DLD1 (cell line): ENCODE measurements around the gene REPIN1.

Source experiments
- in situ Hi-C: cut with HindIII; loops from 2 replicates; pipeline ENCODE4 v1.10.0; 2017; ENCODE audit warnings: low sequenced_read_pairs

REPIN1 gene

GRCh38 chr7:150368096-150368883 is at the start of gene REPIN1:
Gene REPIN1 (plus strand): TSS chr7:150368822. CDS start chr7:150369712, 890 bp downstream.
- in situ Hi-C loops = no loop called here

GRCh38 chr7:150321788-150322113 is 46.9 kb upstream of the REPIN1 start:
- in situ Hi-C loops = no loop called here

DNA sequence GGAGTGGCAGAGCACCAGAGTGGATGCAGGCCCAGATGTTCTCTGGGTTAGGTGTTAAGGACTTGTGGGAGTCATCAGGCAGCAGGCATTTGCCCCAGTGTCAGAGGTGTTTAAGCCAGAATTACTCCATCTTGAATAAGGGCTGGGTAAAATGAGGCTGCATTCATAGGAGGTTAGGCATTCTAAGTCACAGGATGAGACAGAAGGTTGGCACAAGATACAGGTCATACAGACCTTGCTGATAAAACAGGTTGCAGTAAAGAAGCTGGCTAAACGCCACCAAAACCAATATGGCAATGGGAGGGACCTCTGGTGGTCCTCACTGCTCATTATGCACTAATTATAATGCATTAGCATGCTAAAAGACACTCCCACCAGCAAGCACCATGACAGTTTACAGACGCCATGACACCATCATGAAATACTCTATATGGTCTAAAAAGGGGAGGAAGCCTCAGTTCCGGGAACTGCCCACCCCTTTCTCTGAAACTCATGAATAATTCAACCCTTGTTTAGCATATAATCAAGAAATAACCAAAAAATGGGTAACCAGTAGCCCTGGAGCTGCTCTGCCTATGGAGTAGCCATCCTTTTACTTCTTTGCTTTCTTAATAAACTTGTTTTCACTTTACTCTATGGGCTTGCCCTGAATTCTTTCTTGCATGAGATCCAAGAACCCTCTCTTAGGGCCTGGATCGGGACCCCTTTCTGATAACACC is 46.3 kb upstream of the REPIN1 start:
- in situ Hi-C loops = no loop called here

DNA sequence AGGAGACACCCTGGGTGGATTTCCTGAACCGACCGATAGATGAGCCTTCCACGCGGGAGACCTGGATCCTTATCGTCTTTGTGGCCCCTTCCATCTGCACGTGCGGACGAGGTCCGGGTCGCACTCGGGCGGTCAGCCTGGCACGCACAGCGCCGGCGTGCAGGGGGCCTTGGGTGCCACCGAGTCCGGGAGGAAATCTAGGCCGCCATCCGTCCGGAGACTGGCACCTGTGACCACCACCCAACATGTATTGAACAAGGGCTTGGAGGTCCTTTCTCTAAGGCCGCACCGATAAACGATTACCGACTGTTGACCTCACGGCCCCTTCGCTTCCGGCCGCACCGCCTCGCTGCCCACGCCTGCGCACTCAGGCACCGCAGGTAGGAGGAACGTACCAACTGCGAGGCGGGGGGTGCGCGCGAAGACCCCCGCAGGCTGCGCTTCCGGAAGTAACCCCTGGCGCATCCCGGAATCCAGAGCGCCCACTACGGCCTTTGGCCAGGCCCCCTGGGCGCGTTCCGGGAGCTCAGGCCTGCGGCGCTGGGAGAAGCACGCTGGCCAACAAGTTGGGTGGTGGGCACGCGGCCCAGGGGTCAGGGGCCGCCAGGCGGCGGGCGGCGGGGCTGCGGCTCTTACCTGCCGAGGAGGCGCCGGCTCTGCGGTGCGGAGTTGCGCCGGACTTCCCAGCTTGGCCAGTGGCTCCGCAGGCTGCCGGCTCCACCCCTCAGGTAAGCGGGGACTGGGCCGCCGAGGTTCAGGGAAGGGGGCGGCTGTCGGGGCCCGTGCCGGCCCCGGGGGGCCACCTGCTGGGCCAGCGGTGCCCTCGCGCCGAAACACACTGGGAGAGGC is 45.6 kb upstream of the REPIN1 start, which contains the start of the genes ACTR3C and LRRC61:
TSS of gene ACTR3C (minus strand) at position 713 of the 849 bp plus-strand sequence. CDS start 28,249 bp downstream, outside the sequence.
TSS of gene LRRC61 (plus strand) at position 523 of the 849 bp plus-strand sequence. CDS start 13,507 bp downstream, outside the sequence.
- in situ Hi-C loops = no loop called here

- in situ Hi-C loops = no loop called here
Measured at GRCh38 chr7:150323682-150324372, 44.8 kb upstream of the REPIN1 start.

GRCh38 chr7:150324373-150324961 is 44.2 kb upstream of the REPIN1 start:
- in situ Hi-C loops = no loop called here

DNA sequence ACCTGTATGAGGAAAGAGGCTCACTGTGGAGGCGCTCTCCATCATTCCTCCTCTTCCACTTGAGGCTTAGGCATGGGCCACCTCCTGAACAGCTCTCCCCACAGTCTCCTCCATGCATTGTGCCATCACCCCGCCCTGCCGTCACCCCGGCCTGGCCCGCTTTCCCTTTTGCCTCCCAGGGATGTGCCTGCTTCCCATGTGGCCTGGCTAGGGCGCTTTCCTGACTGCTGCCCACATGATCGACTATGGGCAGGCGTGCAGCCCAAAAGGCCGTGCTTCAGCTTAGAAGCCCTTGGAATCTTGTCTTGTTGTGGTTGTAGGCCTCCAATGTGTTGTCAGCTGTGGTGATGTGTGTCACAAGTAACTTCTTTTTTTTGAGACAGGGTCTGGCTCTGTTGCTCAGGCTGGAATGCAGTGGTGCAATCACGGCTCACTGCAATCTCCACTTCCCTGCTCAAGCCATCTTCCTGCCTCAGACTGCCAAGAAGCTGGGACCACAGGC is 43.5 kb upstream of the REPIN1 start:
- in situ Hi-C loops = no loop called here

DNA sequence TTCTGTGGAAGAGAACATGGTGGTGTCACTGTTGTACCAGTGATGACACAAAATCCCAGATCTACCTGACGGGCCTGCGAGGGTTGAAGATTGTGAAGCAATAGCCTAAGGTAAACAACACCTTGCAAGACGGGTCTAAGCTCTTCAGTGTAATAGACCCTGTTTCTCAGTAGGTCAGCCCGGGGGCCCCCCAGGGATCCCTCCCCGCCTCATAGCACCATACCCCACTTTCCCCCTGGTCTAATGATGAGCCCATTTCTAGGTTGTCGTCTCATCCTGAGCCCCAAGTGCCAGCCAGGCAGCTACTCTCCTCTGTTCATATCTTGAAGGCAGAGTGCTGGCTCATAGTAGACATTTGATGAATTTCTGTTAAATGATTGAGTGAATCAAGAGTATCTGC is 42.7 kb upstream of the REPIN1 start:
- in situ Hi-C loops = no loop called here

DNA sequence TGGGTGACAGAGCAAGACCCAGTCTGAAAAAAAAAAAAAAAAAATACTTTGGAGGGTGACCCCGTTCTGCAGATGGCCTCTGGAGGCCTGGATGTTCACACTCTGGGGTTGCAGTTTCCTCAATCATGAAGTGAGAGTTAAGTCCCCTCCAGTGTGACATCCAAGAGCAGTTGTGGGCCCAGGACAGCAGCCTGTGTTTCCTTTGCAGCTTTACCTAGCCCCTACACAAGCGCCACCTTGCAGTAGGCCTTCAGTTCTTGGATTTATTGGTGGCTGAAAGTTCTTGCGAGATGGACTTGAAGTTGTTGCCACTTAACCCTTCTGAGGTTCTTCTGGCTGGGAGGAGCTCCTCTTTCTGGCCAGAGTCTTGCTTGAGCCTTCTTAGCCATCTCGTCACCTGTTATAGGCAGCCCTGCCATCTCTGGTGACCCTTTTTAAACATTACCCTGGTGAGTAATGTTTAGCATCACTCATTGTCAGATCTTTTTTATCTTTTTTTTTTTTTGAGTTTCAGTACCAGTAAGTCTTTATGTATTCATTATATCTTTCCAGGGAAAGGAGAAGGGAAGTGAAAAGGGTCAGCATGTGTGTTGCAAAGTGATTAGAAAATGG is 41.9 kb upstream of the REPIN1 start:
- in situ Hi-C loops = no loop called here

DNA sequence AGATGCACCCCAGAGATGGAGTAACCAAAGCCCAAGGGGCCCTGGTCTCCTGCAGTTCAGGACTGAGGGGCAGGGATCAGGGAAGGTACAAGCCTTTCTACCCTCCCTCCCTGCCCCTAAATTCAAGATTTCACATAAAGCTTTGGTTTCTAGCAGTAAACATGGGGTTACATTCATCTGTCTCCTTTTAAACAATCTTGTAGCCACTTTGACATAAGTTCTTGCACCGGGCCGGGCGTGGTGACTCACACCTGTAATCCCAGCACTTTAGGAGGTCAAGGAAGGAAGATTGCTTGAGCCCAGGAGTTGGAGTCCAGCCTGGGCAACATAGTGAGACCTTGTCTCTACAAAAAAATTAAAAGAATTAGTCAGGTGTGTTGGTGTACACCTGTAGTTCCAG is 41.3 kb upstream of the REPIN1 start:
- in situ Hi-C loops = no loop called here

DNA sequence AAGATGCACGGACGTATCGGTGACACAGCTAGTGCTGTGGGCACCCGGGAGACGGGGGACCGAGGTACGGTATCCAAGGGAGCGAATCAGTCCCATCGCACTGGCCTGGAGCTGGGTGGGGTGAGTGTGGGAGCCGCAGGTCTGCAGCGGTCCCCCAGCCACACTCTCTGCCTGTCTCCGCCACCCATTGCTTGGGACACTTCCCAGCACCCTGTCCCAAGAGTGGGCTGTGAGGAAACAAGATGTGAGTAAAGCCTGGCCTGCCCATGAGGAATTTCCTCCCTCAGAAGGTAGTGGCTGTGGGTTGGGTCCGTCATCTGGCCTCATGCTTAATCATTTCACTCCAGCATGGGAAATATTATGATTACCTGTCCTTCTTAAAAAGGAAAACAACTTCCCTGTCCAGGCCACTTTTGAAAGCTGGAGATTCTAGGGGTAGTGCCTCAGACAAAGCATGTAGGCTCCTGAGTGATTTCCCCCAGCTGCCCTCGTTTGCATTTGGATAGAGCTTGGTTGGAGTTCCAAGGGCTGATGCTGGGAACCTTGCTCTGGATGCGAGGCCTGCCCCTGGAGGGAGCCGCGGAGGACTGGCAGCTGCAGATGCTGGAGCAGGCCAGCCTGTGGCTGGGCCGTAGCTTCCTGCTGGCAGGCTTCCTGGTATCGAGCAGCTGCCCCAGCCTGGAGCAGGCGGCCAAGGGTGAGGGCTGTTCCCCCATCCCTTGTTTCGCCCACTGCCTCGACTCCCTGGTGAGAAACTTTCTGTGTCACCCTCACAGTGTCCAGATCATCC is 39.1 kb upstream of the REPIN1 start:
- in situ Hi-C loops = no loop called here

DNA sequence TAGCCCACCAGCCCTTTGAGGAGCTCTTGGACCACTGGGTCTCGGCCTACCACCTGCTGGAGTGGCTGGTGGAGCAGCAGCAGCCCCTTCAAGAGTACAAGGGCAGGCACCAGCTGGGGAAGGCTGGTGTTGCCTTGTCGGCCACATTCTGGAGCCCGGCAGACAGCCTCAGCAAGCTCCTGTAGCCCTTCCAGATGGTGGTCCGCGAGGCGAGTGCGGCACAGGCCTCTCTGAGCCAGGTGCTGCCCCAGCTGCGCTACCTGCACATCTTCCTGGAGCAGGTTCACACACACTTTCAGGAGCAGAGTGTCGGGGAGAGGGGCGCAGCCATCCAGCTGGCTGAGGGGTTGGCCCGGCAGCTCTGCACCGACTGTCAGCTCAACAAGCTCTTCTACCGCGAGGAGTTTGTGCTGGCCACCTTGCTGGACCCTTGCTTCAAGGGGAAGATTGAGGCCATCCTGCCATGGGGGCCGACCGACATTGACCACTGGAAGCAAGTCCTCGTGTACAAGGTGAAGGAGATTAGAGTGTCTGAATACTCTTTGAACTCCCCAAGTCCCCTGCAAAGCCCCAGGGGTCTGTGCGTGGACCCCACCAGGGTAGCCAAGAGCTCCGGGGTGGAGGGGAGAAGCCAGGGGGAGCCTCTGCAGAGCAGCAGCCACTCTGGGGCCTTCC is 38.3 kb upstream of the REPIN1 start:
- in situ Hi-C loops = no loop called here

DNA sequence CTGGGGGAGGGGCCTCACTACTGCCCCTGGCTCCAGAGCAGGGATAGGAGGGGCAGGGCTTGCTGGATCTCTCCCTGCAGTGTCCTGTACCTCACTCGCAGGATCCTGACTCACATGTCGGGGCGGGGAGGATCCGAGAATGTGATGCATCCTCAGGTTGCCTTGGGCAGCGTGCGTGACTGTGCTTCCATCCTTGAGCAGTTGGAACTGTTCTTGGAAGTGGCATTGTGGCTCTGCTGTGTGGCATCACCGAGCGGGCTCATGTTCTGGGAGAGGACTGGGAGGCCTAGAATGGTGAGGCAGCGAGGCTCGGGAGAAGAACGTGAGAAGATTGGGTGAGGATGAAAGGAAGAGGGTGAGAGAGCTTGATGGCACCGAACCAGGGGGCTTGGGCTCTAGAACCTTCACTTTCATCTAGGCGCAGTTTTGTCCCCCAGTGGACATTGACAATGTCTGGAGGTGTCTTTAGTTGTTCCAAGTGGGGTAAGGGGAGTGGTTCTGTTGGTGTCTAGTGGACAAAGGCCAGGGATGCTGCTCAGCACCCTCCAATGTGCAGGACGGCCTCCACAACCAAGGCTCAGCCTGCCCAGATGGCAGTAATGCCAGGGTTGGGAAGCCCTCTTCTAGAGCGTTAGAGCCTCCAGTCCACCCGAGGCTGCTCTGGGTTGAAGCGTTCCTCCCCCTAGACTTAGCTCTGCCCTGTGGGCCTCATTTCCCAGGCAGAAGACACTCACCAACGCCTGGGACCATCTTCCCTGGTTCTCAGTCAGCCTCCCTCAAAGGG is 35.6 kb upstream of the REPIN1 start:
- in situ Hi-C loops = no loop called here

DNA sequence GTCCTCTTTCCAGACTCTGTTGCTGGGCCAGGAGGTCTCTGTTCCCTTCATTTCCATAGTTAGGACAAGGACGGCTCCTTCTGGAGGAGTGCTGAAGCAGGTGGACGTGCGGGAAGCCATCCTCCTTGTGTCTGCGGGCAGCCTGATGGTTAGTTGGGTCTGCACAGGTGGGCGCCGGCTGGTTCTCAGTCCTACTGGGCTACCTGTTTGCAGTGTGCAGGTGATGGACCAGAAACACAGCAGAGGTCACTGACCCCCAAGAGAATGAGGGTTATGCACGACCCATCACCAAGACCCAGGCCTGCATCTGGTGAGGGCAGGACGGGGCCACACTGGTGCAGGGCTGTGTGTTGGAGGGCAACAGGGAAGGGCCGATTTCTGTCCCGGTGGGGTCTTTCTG is 35.0 kb upstream of the REPIN1 start:
- in situ Hi-C loops = no loop called here

GRCh38 chr7:150334108-150334507 is 34.5 kb upstream of the REPIN1 start:
- in situ Hi-C loops = no loop called here

- in situ Hi-C loops = no loop called here
Measured at GRCh38 chr7:150335108-150335773, 33.4 kb upstream of the REPIN1 start.

DNA sequence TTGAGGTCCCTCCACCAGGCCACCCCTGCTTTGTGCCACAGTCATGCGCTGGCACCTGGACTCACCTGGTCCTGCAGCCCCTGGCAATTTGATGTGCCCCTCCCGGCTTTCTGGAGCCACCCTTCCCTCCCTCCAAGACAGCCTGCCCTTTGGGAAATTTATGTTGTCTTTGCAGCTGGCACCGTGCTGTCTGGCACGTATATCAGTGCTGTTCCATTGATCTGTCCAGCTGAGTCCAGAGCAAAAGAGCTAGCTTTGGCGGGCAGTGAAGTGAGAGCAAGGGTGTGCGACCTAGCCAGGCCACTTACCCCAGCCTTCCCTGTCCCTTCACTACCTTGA is 32.9 kb upstream of the REPIN1 start:
- in situ Hi-C loops = no loop called here
